ENCODE measurements around the gene WDFY2.

WDFY2 gene

DNA sequence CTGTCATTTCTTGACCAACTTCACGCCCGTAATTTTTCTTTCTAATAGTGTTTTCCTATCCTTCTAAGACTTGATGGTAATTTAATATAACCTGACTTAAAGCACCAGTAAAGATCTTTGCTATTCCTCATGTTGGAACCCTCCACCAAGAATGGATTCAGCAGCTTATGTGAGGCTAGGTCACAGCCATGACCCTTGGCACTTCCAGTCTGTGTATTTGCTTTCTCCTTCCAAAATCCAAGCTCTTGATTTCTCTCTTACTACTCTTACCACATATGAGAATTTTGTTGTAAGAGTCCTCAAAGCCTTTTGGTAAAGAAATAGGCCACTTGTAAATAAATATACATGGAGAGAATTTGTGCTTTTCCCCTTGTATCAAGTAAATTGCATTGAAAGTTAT is 158.3 kb downstream of the WDFY2 start:
- no peak for DNase-seq

DNA sequence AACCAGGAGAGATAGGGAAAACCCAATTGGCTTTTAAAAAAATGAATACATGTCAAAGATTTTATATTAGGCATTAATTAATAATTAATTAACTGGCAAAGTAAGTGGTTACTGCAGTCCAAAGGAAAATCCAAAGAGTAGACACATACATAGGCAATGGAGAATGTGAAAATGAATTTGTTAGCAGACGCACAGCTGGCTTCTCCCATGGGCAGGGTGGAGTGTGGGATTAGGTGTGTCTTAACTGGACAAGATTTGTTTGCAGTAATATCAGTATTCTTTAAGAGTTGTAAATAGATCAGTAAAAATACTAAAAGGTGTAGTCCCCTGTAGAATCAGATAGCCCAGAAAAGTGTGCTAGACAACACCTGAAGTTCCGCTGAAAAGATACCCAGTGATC is 161.0 kb downstream of the WDFY2 start:
- DNase-seq = no peak

DNA sequence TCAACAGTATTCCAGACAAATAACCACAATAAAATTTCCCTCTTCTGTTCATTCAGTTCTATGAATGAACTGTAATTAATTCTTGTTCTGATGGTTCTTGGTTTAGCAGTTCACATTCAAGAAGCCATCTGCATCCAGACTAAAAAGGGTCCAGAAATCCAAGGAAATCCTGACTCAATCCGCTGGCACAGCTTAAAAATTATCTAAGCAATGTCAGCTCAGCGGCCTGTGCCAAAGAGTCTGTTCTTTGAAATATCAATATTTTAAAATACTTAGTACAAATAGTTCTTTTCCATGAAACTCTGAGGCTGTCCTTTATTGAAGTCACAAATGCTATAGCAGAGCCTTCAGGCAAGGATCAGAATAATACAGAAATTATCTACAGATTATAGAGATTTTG is 162.5 kb downstream of the WDFY2 start:
- no peak for DNase-seq

DNA sequence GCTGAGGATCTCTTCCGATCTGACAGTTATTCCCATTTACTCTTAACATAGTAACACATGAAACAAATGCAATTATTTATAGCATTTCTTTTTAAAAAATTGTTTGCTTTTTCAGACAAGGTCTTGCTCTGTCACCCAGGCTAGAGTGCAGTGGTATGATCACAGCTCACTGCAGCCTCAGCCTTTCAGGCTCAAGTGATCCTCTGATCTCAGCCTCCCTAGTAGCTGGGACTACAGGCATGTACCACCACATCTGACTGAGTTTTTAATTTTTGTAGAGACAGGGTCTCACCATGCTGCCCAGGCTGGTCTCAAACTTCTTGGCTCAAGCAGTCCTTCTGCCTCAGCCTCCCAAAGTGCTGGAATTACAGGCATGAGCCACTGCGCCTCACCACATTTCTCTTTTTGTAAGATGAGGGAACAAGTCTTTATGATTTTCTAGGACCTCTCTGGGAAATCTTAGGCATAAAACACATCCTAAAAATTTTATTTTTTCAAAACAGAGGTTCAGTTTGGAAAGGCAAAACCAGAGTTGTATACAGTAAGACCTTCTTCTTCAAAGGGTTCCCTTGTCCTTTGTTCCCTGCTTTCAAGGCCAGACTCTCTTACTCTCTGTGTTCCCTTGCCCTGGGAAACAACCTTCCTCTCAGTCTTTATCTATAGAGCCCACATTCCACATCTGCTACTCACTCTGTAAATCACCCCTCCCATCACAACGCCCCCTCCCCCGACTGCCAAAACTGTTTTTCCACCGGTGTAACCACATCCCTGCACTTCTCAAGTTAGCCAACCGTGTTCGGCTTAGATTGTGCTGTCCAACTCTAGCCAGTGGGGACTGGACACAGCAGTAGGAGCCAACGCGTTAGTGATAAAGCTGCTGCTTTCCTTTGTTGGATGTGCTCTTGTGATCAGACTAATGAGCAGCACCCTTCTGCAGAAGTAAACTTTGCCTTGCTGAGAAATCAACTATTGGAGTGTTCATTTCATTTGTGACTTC is 163.5 kb downstream of the WDFY2 start:
- DNase-seq = no peak

DNA sequence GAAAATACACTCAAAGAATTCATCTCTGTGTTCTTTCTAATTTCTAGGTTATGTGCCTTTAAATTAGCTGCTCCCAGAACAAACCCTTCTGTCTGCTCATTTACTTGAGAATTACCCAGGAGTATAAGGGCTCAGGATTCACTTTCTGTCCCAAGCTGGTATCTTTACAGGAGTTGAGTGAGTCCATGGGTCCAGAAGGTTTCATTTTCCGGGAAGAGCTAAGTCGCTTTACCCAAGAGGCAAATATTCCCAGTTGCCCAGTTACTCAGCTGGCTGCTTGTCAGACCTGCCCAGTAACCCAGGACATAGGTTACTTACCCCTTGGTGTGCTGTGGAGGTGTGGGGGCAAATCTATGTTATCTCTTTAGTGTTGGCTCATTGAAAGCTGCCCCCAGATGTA is 172.4 kb downstream of the WDFY2 start:
- DNase-seq = no peak

DNA sequence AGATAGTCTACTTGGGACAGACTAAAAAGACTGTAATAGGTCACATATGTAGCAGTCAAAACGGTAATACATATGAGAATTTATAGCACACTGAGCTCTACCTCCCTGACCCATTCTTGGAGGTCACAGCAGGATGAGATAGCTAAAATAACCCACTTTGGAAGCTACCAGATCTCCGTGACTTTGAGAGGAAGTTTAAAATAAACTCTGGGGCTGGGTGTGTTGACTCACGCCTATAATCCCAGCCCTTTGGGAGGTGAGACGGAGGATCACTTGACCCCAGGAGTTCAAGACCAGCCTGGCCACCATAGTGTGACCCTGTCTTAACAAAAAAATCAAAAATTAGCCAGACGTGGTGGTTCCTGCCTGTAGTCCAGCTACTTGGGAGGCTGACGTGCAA is 174.4 kb downstream of the WDFY2 start:
- DNase-seq = no peak

DNA sequence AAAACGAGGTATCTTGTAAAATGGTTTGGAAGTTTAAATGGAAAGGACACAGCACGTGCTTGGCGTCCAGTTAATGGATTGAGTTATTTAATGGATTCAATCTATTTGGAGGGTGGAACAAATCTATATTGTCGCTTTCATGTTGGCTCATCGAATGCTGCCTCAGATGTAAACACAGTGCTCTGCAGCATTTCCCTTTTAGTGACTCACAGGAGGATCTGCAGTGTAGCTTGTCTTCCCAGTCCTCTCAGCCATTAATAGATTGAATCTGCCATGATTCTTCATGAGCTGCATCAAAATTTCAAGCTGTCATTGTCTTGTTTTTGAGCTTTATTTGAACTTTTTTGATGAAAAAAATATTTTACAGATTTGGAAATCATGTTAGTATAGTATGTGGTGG is 175.0 kb downstream of the WDFY2 start:
- DNase-seq = no peak

DNA sequence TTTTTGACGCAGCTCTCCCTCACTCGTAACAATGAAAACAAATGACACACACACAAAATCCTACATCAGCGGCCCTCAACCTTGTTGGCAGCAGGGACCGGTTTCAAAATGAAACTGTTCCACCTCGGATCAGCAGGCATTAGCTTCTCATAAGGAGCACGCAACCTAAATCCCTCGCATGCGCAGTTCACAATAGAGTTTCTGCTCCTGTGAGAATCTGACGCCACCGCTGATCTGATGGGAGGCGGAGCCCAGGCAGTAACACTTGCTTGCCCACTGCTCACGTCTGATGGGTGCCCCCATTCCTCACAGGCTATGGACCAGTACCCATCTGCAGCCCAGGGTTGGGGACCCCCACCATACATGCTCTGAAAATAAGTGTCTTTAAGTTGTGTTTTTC is 176.3 kb downstream of the WDFY2 start:
- no peak for DNase-seq

DNA sequence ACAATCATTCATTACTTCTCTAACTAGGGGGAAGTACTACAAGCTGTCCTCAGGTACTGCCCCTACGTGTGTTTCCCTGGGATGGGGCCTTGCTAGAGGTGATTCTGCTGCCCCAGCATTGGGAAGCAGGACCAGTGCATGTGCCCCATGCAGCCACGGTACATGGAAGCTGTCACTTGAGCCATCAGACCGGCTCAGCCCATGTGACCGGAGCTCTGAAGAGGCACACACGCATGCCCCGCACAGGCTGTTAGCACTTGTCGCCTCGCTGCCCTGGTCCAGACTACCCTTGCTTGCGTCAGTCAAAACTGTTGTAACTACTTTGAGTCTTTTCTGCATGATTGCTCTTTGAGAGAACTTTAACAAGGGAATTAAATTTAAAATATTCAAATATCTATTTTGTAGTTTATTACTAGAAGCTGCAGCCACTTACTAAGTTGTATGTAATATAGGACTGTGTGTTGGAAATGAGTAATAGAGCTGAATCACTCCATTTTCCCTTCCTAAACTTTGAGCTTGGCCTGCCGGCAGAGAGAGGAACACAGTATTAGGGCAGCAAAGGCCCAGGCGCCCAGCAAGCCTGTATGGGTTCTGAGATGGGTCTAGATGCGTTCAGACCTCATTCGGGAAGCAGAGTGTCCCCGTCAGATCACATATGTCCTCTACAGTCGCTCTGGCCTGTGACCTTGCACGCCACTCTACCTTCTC is 177.5 kb downstream of the WDFY2 start:
- DNase-seq = no peak

DNA sequence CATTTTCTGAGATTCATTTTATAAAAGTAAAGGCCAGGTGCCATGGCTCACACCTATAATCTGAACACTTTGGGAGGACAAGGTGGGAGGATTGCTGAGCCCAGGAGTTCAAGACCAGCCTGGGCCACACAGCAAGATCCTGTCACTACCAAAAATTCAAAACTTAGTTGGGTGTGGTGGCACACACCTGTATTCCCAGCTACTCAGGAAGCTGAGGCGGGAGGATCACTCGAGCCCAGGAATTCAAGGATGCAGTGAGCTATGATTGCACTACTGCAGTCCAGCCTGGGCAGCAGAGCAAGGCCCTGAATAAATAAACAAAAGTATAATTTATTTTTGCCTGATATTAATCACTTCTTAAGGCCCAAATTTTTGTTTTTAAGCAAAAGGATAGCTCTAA is 179.2 kb downstream of the WDFY2 start:
- no peak for DNase-seq

DNA sequence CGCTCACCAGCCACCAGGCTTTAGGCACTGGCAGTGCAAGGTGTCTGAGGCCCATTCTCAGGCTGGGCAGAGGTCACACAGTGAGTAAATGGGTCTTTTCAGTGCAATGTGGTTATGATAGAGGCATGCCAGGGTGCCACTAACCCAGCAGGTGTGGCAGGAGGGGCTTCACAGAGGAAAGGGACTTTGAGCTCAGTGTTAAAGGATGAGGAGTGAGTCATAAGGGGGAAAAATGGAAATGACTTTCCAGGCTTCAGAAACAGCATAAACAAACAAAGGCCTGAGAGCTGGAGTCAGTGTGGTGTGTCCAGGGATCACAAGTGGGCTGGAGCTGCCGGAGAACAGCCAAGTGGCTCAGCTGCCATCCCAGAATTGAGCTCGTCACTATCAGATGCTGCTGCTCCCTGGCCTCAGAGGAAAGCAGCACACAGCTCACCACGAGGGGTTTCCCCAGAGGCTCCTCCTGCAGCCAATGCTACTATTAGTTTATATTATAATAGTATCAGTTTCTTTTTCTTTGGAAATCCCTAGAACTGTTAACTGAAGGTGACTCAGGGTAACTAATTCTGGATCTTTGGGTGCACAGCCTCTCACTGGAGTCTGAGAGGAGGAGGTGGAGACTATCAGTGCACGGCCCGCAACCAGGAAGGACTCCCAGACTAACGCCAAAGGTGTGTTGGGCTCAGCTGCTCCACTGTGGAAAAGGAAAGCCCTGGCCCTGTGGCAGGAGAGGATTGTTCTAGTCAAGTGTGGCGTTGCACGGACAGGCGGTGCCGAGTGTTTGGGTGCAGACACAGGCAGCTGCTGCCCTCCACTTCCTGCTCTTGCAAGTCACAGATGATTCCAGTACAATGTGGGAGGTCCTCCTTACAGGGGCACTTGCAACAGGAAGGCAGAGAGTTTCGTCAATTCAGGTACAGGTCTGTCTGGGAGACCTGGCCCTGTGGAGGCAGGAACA is 180.2 kb downstream of the WDFY2 start:
- peak; percentile 30 to 52 (median 39) for DNase-seq

DNA sequence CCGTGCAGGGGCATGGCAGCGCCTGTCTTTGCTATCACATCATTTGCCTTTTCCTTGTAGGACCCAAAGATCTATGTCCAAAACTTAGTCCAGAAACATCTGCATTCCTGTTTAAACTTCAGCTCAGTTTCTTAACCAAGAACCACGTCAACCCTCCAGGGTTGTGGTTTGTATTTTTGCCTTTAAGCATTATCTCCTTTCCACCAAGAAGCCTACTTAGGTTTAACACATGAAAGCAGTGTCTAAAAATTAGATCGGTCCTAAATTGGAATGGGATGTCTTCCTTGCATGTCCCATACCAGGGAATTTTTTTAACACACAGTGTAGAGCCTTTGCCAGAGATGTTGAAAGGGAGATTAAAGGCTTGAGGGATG is 180.9 kb downstream of the WDFY2 start:
- no peak for DNase-seq

DNA sequence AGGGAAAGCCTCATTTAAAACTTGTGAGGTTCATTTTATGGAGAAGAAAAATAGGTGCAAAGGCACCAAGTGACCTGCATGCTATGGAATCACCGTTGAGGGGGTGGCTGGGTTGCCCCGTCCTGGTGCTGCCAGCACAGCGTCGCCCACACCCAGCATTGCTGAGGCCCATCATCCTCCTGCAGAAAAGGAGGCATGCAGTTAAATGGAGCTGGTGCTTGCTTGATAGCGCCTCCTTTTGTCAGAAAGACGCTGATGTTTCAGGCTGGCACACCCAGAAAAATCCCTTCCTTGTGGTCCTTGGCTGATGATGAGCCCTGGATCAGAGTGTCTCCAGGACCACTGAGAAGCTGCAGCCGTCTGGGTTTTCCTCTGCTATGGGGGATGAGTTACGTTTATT is 182.8 kb downstream of the WDFY2 start:
- no peak for DNase-seq

DNA sequence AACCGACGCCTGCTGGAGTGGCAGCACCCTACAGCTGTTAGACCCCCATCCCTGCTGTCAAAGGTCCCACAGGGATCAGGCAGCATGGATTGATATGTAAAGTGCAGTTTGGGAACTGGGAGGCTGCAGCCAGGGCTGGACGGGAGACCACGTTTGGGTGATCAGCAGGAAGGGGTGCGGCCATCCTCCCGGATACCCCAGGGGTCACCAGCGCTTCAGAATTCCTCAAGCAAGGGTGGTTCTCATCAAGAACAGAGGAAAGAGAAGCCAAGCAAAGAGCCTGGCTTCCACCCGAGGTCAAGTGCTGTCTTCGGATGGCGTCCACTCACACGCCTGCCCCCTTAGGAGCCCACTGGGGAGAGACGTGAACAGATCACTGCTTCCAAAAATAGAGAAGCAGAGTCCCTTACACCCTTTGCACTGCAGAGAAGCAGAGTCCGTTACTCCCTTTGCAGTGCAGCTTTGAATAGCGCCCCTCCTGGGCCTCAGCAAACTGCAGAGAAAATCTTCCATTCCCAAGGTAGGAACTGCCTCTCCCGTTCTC is 184.2 kb downstream of the WDFY2 start:
- no peak for DNase-seq

DNA sequence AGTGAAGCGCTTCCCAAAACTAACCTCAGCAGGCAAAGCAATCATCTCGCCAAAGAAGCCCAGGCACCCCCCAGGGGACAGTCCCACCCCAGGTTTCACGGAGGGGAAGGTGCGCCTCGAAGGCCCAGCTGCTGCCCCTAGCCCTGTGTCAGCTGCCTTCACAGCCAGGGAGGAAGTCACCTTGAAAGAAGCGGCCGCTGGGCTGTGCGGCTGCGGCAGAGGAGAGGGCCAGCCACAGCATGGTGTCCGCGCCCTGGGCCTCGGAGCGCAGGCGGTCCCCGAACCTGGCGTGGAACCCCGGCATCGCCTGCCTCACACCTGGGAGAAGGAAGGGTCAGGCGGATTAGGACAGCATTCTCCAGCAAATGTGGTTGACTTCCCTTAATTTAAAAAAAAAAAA is 184.7 kb downstream of the WDFY2 start:
- DNase-seq = no peak

DNA sequence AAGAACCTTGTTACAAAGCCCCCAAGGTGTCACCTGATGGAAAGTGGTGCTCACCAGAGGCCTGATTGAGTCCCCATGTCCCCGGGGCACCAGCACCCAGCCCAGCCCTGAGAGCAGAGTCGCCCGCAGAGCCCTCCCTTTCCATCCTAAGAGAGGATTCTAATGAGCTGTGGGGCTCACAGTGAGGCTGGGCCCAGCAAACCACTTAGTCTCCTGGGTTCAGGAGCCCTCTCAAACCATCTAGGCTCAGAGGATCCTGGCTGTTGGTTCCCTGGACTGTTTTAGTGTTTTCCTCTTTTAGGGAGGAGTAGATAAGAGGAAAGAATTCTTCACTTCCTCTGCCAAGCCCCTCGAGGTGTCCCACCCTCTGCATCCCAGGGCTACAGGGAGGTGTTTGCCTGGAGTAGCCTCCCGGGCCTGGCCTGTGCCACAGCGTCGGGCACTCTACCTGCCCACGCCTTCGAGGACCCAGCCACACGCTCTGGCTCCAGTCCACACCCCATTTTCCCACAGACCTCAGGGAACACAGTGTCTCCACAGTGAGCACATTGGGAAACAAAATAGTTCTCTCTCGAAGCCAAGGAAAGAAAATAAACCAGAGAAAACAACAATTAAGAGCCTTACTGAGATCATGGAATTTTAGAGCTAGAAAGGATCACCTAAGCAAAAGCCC is 185.3 kb downstream of the WDFY2 start:
- DNase-seq = no peak

DNA sequence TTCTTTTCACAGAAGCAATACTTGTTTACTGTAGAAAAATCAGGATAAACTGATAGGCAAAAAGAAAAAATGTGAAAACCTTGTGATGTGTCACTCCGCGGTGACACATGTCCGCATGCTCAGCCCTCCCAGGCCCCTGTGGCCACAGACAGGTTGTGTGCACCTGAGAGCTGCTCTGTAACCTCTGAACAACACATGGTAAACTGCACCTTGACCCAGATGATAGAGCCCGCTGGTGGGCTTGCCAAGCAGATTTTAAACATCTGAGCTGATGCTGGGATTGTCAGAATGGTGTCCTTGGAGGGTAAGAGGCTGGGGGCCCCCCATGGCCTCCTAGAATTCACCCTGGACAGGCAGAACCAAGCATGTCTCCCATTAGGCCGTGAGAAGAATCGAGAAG is 185.9 kb downstream of the WDFY2 start:
- no peak for DNase-seq

DNA sequence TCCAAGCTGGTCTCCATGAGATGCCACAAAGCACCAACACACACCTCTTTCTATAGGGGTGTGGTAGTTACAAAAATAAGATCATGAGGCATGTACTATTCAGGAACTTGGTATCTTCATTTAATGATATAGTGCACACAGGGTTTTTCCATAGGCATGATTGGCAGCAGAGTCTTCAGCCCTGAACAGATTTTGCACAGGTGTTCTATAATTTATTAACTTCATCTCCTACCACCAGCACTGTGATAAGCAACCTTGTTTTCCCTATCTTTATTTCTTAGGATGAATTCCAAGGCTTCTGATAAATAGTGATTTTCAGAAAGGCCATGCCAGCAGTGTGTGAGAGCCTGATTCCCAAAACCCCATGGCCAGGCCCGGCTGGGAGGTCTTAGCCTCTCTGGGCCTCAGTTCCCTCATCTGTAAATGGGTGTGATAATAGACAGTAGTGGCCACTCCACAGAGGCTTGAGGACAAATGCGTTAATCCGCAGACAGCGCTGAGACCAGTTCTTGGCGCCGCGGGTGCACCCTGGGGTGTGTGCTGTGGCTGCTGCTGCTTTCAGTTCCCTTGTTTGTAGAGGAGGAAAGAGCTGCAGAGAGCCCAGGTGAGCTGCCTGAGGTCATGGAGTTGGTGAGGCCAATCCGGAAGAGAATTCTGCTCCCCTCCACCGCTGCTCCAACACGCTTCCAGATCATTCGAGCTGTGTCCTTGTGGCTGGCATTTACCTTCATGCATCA is 186.6 kb downstream of the WDFY2 start:
- no peak for DNase-seq

DNA sequence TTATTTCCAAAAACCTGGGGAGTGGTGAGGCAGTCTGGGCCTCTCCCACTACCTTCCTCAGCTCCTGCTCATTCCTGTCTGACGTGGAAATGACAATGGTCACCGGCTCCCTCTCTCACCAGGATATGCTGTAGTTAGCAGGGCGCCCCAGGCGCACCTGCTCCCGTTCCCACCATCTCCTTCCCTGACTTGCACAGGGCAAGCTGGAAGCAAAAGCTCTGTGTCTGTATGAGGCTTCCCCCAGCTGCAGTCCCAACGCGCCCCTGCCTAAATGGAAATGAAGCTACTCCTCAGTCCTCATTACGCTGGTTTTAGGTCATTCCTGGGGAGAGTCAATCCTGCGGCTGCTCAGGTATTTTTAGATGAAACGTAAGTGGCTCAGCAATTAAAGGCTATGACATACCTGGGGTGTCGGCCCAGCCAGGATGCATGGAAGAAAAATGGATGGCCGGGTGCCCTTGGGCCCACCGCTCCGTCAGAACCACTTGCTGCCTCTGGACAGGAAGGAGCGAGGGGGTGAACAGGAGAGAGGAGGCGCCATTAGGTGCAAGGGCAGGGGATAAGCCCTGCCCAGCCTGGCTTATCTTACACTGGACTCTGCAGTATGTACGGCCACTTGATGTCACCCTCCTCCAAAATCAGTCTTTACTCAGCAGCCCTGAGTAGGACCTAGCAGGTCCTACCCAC is 187.3 kb downstream of the WDFY2 start:
- DNase-seq = no peak

DNA sequence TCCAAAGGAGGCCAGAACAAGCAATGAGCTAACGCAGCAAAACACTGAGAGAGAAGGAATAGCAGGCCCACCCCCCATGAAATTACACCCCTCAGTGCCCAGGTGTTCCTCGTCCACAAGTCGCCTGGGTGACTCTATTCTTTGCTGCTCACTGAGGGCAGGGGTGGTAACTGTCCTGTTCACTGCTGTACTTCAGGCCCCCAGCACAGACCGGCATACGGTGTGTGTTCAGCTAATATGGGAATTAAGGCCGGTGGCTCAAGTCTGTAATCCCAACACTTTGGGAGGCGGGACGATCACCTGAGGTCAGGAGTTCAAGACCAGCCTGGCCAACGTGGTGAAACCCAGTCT is 187.8 kb downstream of the WDFY2 start:
- no peak for DNase-seq

DNA sequence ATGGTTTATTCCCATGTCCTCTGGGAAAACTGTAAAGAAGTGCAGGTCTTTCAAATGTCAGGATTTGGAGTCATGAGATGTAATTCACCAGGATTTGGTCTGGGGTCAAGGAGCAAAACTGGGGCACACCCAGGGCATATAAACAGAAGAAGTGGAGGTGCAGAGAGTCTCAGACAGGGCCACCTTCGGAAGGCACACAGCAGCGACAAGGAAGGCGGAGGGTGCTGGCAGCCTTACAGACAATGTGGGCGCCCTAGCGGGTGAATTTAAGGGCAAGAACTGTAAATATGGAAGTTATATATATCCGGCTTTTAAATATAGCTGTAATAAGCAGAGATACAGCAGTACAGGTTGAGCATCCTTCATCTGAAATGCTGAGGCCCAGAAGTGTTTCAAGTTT is 188.5 kb downstream of the WDFY2 start:
- no peak for DNase-seq
